Astrocyte (in vitro differentiated cells and primary cell): ENCODE measurements around the gene SMIM12. TPM values are rescaled to one million over a fixed set of nuclear protein-coding genes. Genes with fewer than 3 reads are reported as not detected.

Experiments used
- DNase-seq: peaks from one replicate; pipeline ENCODE4 v3.0.0-alpha.2; 2010; ENCODE audit warnings: low read depth
- FAIRE-seq: peaks from 2 replicates; lab custom pipeline; 2011; peaks lifted over from hg19 to GRCh38; lab: Jason Lieb, UNC
- H2AFZ ChIP-seq: 2 replicates; pipeline ENCODE4 v1.6.0; 2012; ENCODE audit warnings: low read depth, low read length, inconsistent platforms
- H3K27ac ChIP-seq: 2 replicates; pipeline ENCODE4 v1.5.1; 2011; ENCODE audit warnings: low read depth, low read length, inconsistent platforms
- H3K27me3 ChIP-seq: 2 replicates; pipeline ENCODE4 v1.6.0; 2011; ENCODE audit warnings: low read length, inconsistent platforms; ENCODE audit not compliant: insufficient read depth
- H3K36me3 ChIP-seq: 2 replicates; pipeline ENCODE4 v1.5.1; 2011; ENCODE audit warnings: low read length, inconsistent platforms; ENCODE audit not compliant: insufficient read depth
- H3K4me1 ChIP-seq: 2 replicates; pipeline ENCODE4 v1.5.1; 2011; ENCODE audit warnings: low read length, inconsistent platforms; ENCODE audit not compliant: insufficient read depth
- H3K4me2 ChIP-seq: 2 replicates; pipeline ENCODE4 v1.6.0; 2012; ENCODE audit warnings: low read length, inconsistent platforms
- H3K4me3 ChIP-seq: 2 replicates; pipeline ENCODE4 v1.5.1; 2011; ENCODE audit warnings: low read depth, mild to moderate bottlenecking, low read length, inconsistent platforms; ENCODE audit not compliant: insufficient read depth
- H3K79me2 ChIP-seq: 2 replicates; pipeline ENCODE4 v1.6.0; 2012; ENCODE audit warnings: mild to moderate bottlenecking, low read length, inconsistent platforms; ENCODE audit not compliant: insufficient read depth
- H3K9ac ChIP-seq: 2 replicates; pipeline ENCODE4 v1.6.0; 2012; ENCODE audit warnings: mild to moderate bottlenecking, low read length, inconsistent platforms
- H3K9me3 ChIP-seq: 2 replicates; pipeline ENCODE4 v1.5.1; 2012; ENCODE audit warnings: low read depth, mild to moderate bottlenecking, low read length, inconsistent platforms; ENCODE audit not compliant: insufficient read depth
- H4K20me1 ChIP-seq: 2 replicates; pipeline ENCODE4 v1.6.0; 2012; ENCODE audit warnings: low read length, inconsistent platforms; ENCODE audit not compliant: insufficient read depth
- H3K27ac Mint-ChIP-seq: one replicate; pipeline ENCODE4 v1.8.0; 2021; ENCODE audit warnings: mild to moderate bottlenecking, mixed read lengths; ENCODE audit not compliant: unreplicated experiment
- H3K27me3 Mint-ChIP-seq: one replicate; pipeline ENCODE4 v1.8.0; 2021; ENCODE audit warnings: low read depth, mixed read lengths; ENCODE audit not compliant: unreplicated experiment
- H3K36me3 Mint-ChIP-seq: one replicate; pipeline ENCODE4 v1.8.0; 2021; ENCODE audit warnings: low read depth, mixed read lengths; ENCODE audit not compliant: unreplicated experiment
- H3K4me1 Mint-ChIP-seq: one replicate; pipeline ENCODE4 v1.8.0; 2021; ENCODE audit warnings: low read depth, mixed read lengths; ENCODE audit not compliant: unreplicated experiment
- H3K4me3 Mint-ChIP-seq: one replicate; pipeline ENCODE4 v1.8.0; 2021; ENCODE audit warnings: mild to moderate bottlenecking, moderate library complexity, mixed read lengths; ENCODE audit not compliant: unreplicated experiment
- H3K9me3 Mint-ChIP-seq: one replicate; pipeline ENCODE4 v1.8.0; 2021; ENCODE audit warnings: mild to moderate bottlenecking, mixed read lengths; ENCODE audit not compliant: unreplicated experiment
- CTCF ChIP-seq: IDR thresholded peaks from 2 replicates; pipeline ENCODE4 v1.5.1; 2011; ENCODE audit warnings: low read depth, mild to moderate bottlenecking, inconsistent platforms, low read length, moderate library complexity; ENCODE audit not compliant: insufficient read depth
- EZH2 ChIP-seq: IDR thresholded peaks from 2 replicates; pipeline ENCODE4 v1.6.1; 2012; ENCODE audit warnings: mild to moderate bottlenecking, low read length, inconsistent platforms; ENCODE audit not compliant: insufficient read depth
- total RNA-seq: library from RNA; stranded (reverse); gene quantifications from 2 replicates; pipeline ENCODE4 v1.2.1, GENCODE V29; 2021

The SMIM12 gene
- total RNA-seq, 1 donor from 2014 or later: 43.6 TPM

- Histone ChIP-seq H3K4me2 (no peak overlapping the region), H3K9me3 (no peaks in the 10 kb centered on the region), H3K79me2 (no peaks in the 10 kb centered on the region), H3K36me3 (no peaks in the 10 kb centered on the region), H3K4me1 (peaks cover 5% of the 10 kb centered on the region), H3K27me3 (no peaks in the 10 kb centered on the region), H3K27ac (no peak overlapping the region), H3K9ac (no peak overlapping the region), H4K20me1 (no peaks in the 10 kb centered on the region), H3K4me3 (no peak overlapping the region), H2AFZ (no peak overlapping the region)
- TF ChIP-seq EZH2 (no peak), CTCF (no peak)
- peaks cover 8% of the 10 kb centered on the region for H3K4me1 Mint-ChIP-seq
- H3K27ac Mint-ChIP-seq: no peak overlapping the region
- FAIRE-seq: no peak
- no peaks in the 10 kb centered on the region for H3K36me3 Mint-ChIP-seq
- peaks cover 9% of the 10 kb centered on the region for H3K27me3 Mint-ChIP-seq
- H3K9me3 Mint-ChIP-seq: peaks cover 3% of the 10 kb centered on the region
- no peak overlapping the region for H3K4me3 Mint-ChIP-seq
- no peak for DNase-seq
Observed at GRCh38 chr1:34831721-34832246, 27.8 kb downstream of the SMIM12 start.

GRCh38 chr1:34829250-34829649 is 30.3 kb downstream of the SMIM12 start:
- Histone ChIP-seq H4K20me1 (no peaks in the 10 kb centered on the region), H3K27ac (no peak overlapping the region), H3K4me3 (no peak overlapping the region), H3K36me3 (no peaks in the 10 kb centered on the region), H3K79me2 (no peaks in the 10 kb centered on the region), H2AFZ (no peak overlapping the region), H3K4me1 (no peaks in the 10 kb centered on the region), H3K9me3 (no peaks in the 10 kb centered on the region), H3K27me3 (no peaks in the 10 kb centered on the region), H3K4me2 (no peak overlapping the region), H3K9ac (no peak overlapping the region)
- DNase-seq (peak; percentile 56), FAIRE-seq (no peak)
- TF ChIP-seq CTCF (no peak), EZH2 (no peak)
- Mint-ChIP-seq H3K4me1 (no peaks in the 10 kb centered on the region), H3K27ac (no peak overlapping the region), H3K4me3 (no peak overlapping the region), H3K36me3 (no peaks in the 10 kb centered on the region), H3K9me3 (peaks cover 3% of the 10 kb centered on the region), H3K27me3 (peaks cover 15% of the 10 kb centered on the region)

GRCh38 chr1:34828611-34829010 is 30.9 kb downstream of the SMIM12 start:
- no peaks in the 10 kb centered on the region for H3K79me2 ChIP-seq
- Mint-ChIP-seq H3K4me1 (no peaks in the 10 kb centered on the region), H3K9me3 (peaks cover 3% of the 10 kb centered on the region), H3K4me3 (no peak overlapping the region), H3K27ac (no peak overlapping the region), H3K27me3 (peaks cover 15% of the 10 kb centered on the region), H3K36me3 (no peaks in the 10 kb centered on the region)
- no peak overlapping the region for H3K27ac ChIP-seq
- no peaks in the 10 kb centered on the region for H3K4me1 ChIP-seq
- no peak for DNase-seq
- H3K27me3 ChIP-seq: no peaks in the 10 kb centered on the region
- no peak overlapping the region for H3K4me3 ChIP-seq
- H3K36me3 ChIP-seq: no peaks in the 10 kb centered on the region
- H3K9ac ChIP-seq: no peak overlapping the region
- no peak overlapping the region for H2AFZ ChIP-seq
- FAIRE-seq: no peak
- H4K20me1 ChIP-seq: no peaks in the 10 kb centered on the region
- TF ChIP-seq EZH2 (no peak), CTCF (no peak)
- H3K4me2 ChIP-seq: no peak overlapping the region
- H3K9me3 ChIP-seq: peaks cover 2% of the 10 kb centered on the region
